Activated T-cell treated with anti-CD3 and anti-CD28 coated beads for 1 hour (primary cell): Measurements from ENCODE around the gene FAM131C.
"Not testable (repeated sequence)": the region's sequence is repeated elsewhere in the genome, so short reads cannot be mapped to it uniquely, and the experiment has no call there.

ENCODE experiments used
- DNase-seq: peaks from one replicate; pipeline ENCODE4 v3.0.0-alpha.2; 2020; ENCODE audit warnings: low read depth

The FAM131C gene

GRCh38 chr1:16076031-16076864 is 2.8 kb upstream of the FAM131C start:
- DNase-seq = no peak

- DNase-seq = no peak
Measured at GRCh38 chr1:16075337-16076030, 2.0 kb upstream of the FAM131C start.

- no peak for DNase-seq
Measured at GRCh38 chr1:16074217-16074616, 766 bp upstream of the FAM131C start.

GRCh38 chr1:16072616-16073484 is 601 bp downstream of the FAM131C start:
- DNase-seq = no peak

- no peak for DNase-seq
Measured at GRCh38 chr1:16072095-16072494, 1.4 kb downstream of the FAM131C start.

- DNase-seq = no peak
Measured at GRCh38 chr1:16071614-16072013, 1.8 kb downstream of the FAM131C start.

- DNase-seq = no peak
Measured at GRCh38 chr1:16070640-16071355, 2.7 kb downstream of the FAM131C start.

- no peak for DNase-seq
Measured at GRCh38 chr1:16068356-16069270, 4.8 kb downstream of the FAM131C start.

GRCh38 chr1:16067933-16068332 is 5.5 kb downstream of the FAM131C start:
- DNase-seq = no peak

- DNase-seq = no peak
Measured at GRCh38 chr1:16067127-16067768, 6.2 kb downstream of the FAM131C start.

GRCh38 chr1:16066245-16066644 is 7.2 kb downstream of the FAM131C start:
- DNase-seq = no peak

GRCh38 chr1:16065269-16065576 is 8.2 kb downstream of the FAM131C start:
- no peak for DNase-seq

GRCh38 chr1:16064536-16065268 is 8.7 kb downstream of the FAM131C start:
- DNase-seq = no peak

GRCh38 chr1:16063921-16064320 is 9.5 kb downstream of the FAM131C start:
- no peak for DNase-seq

- DNase-seq = no peak
Measured at GRCh38 chr1:16063226-16063829, 10.1 kb downstream of the FAM131C start.

GRCh38 chr1:16062687-16063075 is 10.8 kb downstream of the FAM131C start:
- not testable (repeated sequence) for DNase-seq

- not testable (repeated sequence) for DNase-seq
Measured at GRCh38 chr1:16061989-16062686, 11.3 kb downstream of the FAM131C start.

- no peak for DNase-seq
Measured at GRCh38 chr1:16061266-16061665, 12.2 kb downstream of the FAM131C start.
